ENCODE results near the gene SART1.

GRCh38 chr11:65921876-65922275 is 39.7 kb upstream of the SART1 start:
- TF ChIP-seq CTCF (conservative IDR thresholded peaks at IDR 0.05) (no peak), EZH2 (IDR thresholded peaks at IDR 0.05; ENCODE audit: low read depth) (no peak)

Measured in PC-9 (cell line).